Daoy (cell line): ENCODE results near the gene RAB1A. TPM values are rescaled to one million over a fixed set of nuclear protein-coding genes. Genes with fewer than 3 reads are reported as not detected.

Experiments used
- DNase-seq: peaks from one replicate; pipeline ENCODE4 v3.0.0-alpha.2; 2015; ENCODE audit warnings: low read depth
- total RNA-seq: library from RNA; depleted of rRNA; stranded (reverse); fragments of >200 nt; shearing (Covaris generic); gene quantifications from 2 replicates; pipeline ENCODE4 v1.2.3, GENCODE V29; 2014

RAB1A gene
- total RNA-seq, 1 experiment from 2014 or later = 76.9 TPM

- no peak for DNase-seq
Measured at GRCh38 chr2:65061146-65061909, 68.6 kb downstream of the RAB1A start.

- no peak for DNase-seq
Measured at GRCh38 chr2:65059071-65059470, 70.8 kb downstream of the RAB1A start.

GRCh38 chr2:65057391-65058052, 72.4 kb downstream of the RAB1A start:
- DNase-seq = peak; percentile 63

- DNase-seq = no peak
Measured at GRCh38 chr2:65057054-65057375, 72.9 kb downstream of the RAB1A start.

- peak; percentile 98 for DNase-seq
Measured at GRCh38 chr2:65056215-65057053, 73.5 kb downstream of the RAB1A start, which contains the start of gene CEP68. Gene CEP68 (plus strand): TSS chr2:65056416. CDS start chr2:65069445, 13,029 bp downstream.

GRCh38 chr2:65055422-65056214, 74.3 kb downstream of the RAB1A start:
- no peak for DNase-seq

DNA sequence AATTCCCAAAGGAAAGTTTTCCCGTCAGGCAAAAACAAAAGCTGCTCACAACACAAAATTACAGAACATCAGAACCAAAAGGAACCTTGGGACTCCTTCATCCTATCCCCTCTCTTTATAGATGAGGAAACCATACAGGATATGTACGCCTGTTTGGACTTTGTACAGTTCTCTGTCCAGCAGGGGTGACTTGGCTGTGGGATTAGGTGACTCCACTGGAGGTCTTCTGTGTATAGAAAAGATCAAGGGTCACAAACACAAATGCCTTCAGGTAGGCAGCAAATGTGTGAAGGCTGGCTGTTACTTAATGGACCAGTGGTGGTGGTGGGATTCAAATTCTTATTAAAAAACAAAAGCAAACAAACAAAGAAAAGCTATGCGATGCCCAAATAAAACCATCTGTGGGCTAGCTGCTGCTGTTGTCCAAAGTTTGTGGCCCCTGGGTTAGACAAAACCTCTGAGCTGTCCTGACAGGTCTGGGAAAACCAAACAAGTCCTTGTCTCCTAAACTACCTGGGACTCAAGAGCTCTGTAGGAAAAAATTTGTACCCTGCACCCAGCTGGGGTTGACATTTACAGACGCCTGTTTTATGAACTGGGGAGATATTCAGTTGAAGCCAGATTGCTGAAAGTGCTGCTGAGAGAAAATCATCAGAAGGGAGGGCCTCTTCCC, 75.0 kb downstream of the RAB1A start:
- no peak for DNase-seq

DNA sequence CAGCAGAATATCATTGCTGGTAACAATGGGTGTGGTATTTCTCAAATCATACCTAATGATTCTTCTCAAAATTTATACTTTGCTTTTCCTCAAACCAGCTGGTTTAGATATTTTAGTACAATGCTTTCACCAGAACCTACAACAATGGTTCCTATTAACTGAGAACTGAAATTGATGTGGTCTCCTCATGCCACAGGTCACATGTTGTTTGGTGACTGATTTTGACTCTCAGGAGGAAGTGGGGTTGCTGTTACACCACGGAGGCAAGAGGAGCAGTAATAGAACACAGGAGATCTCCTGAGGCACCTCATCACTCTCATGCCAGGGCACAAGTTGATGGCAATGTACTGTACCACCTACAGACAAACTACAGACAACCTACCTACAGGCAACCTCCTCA, 76.7 kb downstream of the RAB1A start:
- DNase-seq = no peak

DNA sequence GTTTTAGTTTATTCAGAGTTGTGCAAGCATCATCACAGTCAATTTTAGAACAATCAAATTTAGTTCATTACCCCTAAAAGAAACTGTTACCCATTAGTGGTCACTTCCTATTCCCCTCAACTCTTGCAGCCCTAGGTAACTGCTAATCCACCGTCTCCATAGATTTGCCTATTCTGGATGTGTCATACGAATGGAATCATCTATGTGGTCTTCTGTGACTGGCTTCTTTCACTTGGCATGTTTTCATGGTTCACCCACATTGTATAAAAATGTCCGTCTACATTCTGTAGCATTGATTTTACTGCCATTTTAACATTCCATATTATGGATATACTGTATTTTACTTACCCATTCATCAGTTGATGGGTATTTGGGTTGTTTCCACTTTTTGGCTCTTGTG, 79.0 kb downstream of the RAB1A start:
- DNase-seq = no peak

GRCh38 chr2:65049010-65049639, 80.8 kb downstream of the RAB1A start:
- DNase-seq = no peak

DNA sequence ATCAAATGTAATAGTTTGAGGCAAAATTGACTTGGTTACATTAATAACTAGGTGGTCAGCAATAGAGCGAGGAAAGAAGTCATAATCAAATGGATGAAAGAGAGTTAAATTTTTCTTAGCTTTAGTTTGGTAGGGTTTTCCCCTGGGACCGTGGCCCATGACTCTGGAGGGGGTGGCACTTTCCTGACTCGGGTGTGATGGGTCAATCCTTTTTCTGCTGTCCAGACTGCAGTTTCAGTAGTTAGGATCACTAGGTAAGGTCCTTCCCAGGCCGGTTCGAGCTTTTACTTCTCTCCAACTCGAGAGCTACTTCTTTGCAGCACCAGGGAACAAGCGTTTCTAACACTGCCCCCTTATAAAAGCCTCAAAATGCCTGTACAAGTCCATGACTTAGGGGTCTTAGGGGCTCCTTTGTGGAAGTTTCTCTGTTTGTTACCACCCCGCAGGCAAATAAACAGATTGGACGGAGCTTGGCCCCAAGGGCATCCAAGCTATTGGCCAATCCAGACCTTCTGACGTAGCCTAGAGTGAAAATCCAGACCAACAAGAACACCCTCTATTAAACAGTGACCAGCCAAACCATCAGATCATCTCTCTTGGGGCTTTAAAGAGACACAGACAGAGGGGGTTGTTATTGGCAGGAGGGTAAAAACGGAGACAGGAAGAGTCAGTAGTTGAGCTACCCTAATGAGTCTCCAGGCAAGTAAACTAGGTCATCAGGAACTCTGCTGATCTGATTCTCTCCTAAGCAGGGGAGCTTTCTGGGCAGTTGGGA, 83.1 kb downstream of the RAB1A start:
- no peak for DNase-seq

GRCh38 chr2:65045651-65046050, 84.3 kb downstream of the RAB1A start:
- DNase-seq = peak; percentile 62

DNA sequence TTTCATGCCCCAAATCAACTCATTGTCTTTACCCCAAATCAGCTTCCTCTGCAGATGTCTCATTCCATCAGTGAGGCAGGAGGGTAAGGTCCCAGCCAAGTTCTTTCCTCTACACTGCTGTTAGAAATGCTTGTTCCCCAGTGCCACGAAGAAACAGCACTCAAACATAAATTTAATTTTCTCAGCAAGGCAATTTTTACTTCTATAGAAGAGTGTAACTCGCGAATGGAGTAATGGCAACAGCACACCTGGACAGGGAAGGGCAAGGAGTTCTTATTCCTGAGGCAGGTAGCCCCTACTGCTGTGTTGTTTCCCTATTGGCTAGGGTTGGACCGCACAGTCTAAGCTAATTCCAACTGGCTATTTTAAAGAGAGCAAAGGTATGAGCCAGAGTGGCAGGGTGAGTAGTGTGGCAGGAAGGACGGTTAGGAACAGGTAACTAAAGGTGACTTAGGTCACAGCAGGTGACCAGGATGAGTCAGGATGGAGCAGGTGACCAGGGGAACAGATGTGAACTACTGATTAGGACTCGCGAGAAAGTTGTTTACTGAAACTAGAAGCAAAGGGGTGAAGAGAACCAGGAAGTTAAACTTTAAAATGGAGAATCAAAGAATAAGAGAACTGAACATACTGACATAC, 85.7 kb downstream of the RAB1A start:
- DNase-seq = no peak

- no peak for DNase-seq
Measured at GRCh38 chr2:65043001-65043400, 86.9 kb downstream of the RAB1A start.

- DNase-seq = peak; percentile 82
Measured at GRCh38 chr2:65040400-65041261, 89.3 kb downstream of the RAB1A start.

DNA sequence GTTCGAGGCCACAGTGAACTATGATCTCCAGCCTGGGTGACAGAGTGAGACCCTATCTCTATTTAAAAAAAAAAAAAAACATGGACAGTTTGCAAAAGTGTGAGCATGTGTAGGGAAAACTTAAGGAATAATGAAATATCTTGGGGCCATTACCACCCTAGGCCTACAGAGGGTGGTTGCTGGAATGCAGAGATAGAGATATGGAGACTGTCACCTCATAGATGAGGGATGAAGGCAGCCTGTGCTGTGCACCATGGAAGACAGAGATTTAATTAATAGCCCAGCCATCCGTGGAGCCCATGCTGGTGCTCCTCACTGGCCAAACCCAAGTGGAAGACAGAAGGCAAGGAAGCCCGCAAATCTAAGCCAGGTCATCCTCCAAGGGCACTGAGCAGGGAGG, 90.3 kb downstream of the RAB1A start:
- no peak for DNase-seq

DNA sequence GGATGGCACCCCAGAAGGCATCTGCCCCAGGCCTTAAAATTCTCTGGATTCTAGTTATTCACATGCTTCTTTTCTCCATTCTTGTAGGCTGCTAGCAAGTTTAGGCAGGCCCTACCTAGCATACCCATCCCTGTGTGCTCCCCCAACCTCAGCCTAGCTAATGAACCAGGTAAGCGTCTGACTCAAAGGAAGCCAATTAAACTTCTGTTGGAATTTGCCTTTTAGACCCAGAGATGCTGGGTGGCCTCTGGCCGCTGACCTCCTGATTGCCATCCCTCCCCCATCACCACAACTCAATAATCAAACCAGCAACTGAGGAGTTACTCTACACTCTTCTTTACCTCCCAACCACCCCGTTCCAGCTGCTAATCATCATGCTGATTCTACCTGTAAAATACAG, 92.7 kb downstream of the RAB1A start:
- DNase-seq = no peak
